HG03135 (cell line): ENCODE measurements around the gene HOXC9.

Experiments used
- ATAC-seq: cut with Tn5 transposase; IDR thresholded peaks from one replicate; pipeline ENCODE4 v1.9.1; 2021; ENCODE audit warnings: mild to moderate bottlenecking, moderate library complexity; ENCODE audit not compliant: unreplicated experiment

HOXC9 gene

DNA sequence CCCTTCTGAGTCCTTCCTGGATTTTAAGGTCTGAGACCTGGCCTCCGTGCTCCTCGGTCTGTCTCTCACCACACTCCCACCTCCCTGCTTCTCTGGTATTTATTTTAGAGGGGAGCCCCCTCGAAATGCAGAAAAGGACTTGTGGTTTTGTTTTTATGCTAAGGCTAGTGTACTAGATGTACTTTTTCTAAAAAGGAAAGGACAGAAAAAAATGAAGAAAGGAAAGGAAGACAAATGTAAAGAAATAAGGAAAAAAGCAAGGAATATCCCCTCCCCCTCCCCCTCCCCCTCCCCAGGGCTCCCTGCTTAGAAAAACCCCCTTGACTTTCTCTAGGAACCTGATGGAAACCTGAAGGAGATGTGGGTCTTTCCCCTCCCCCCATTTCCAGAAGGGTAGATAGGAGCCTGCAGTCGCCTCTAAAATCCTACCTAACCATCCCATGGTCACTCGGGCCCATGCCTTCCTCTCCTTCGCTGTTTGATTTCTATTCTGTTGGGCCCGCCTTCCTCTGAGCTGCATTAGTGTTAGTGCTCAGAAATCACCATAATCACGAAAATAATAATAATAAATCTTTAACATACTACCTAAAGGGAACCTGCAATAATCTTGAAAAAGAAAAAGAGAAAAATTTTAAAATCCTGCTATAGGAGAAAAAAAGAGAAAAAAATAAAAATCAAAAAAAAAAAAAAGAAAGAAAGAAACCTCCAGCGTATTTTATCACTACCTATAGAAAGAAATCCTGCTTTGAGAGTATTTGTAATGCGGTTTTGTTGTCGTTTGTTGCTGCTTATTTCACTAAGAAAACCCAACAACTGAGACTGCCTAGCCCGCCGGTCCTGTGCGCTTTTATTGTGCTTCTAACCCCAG lies 11.9 kb downstream of the HOXC9 start:
- no peak for ATAC-seq

DNA sequence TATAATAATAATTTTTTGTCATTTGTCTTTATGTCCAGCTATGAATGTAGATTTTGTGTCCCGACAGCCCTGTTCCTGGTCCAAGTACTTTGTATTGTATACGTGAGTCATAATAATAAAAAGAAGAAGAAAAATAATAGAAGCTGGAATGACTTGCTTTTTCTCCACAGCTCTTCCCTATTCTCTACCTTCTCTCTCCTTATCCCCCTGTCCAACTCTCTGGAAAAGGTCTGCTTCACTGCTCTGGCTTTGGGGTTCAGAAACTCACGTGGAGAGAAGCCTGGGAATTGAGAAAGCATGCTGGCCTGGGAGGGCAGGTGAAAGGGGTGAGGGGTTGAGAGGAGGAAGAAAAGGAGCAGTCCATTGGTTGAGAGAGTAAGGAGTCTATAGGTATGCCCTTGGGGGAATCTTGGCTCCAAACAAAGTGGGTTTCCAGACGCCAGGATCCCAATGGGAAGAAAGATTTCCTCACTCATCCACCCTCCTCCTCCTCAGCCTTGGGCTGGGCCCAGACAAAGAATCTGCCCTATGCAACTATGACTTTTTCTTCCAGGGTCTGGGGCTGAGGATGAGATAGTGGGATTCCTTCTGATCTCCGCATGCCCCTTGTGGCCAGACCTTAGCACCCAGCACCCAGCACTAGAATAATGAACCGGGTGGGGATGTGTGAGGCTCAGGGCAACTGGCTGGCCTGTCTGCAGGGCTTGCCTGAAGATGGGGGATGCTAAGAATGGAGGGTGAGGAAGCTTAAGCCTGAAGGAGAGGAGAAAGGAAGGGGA lies 12.9 kb downstream of the HOXC9 start:
- no peak for ATAC-seq

- ATAC-seq, result no peak
Observed at GRCh38 chr12:54014377-54015017, 14.5 kb downstream of the HOXC9 start.

- no peak for ATAC-seq
Observed at GRCh38 chr12:54015018-54015931, 15.3 kb downstream of the HOXC9 start.

DNA sequence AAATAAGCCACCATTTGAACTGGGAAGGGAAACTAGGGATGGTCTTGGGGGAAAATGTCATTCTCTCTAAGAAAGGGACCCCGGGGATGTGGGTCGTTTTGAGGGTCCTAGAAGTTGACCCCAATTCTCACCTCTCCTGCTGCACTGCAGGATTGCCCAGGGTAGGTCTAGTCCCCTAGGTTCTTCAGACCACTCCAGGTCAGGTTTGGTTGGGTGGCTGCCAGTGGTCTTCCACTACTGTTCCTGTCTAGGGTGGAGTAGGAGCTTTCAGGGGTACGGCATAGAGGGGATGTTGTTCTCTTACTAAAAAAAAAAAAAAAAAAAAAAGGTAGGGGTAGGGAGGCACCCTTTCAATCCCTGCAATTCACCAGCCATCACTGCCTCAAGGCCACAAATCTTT lies 16.1 kb downstream of the HOXC9 start:
- ATAC-seq, result no peak

GRCh38 chr12:54016478-54016964 lies 16.6 kb downstream of the HOXC9 start:
- no peak for ATAC-seq

DNA sequence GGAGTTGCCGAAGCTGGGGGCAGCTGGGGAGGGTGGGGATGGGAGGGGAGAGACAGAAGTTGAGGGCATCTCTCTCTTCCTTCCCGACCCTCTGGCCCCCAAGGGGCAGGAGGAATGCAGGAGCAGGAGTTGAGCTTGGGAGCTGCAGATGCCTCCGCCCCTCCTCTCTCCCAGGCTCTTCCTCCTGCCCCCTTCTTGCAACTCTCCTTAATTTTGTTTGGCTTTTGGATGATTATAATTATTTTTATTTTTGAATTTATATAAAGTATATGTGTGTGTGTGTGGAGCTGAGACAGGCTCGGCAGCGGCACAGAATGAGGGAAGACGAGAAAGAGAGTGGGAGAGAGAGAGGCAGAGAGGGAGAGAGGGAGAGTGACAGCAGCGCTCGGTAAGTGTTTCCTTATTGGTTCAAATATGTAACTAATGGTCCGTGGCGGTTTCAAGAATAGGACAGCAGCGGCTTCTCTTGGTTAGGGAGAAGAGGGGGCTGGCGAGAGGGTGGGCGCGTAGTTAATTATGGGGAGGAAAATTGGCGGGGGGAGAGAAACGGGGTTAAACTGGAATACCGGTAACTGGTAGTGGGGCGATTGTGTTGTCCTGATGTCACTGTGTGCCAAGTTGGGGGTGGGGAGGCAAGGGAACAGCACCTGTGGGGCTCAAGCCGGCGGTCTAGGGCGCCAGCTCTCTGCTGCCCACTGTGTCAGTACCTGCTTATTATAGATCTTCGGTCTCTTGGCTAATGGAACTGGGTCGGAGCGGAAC lies 17.2 kb downstream of the HOXC9 start:
- ATAC-seq, result peak; percentile 21

- ATAC-seq, result peak; percentile 70
Observed at GRCh38 chr12:54017878-54018467, 18.0 kb downstream of the HOXC9 start.

GRCh38 chr12:54018468-54018984 lies 18.6 kb downstream of the HOXC9 start:
- no peak for ATAC-seq

DNA sequence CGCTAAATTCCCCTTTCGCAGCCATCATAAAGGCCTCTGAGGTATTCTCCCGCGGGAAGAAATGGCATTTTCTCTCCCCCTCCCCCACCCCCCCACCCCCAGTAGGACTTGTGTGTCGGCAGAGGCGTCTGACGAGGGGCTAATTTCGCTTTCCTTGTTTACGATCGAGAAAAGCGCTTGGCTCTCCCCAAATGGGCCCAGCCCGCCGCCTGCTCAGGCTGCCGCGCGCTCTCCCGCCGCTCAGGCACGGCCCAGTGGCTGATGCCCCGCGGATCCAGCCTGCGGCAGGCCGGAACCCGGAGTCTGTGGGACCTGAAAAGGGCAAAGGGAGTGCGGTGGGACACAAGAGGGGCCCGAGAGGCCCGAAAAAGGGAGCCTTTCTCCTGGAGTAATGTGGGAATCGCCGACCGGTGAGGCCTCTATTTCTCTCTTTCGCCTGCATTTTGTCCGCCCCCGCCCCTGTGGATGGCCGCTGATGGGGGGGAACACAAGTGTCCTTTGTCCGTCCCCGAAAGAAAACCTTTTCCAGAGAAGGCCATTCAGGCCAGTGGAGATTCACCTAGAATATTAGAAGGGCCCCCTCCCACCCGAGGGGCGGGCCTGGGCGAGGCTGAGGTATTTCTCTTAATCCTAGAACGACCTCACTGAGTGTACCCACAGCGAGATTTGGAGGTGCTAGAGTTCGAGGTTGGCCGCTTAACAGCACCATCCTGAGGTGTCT lies 19.3 kb downstream of the HOXC9 start:
- no peak for ATAC-seq

GRCh38 chr12:54019924-54020590 lies 20.1 kb downstream of the HOXC9 start:
- ATAC-seq, result no peak

GRCh38 chr12:54020591-54021405 lies 20.8 kb downstream of the HOXC9 start:
- ATAC-seq, result no peak

DNA sequence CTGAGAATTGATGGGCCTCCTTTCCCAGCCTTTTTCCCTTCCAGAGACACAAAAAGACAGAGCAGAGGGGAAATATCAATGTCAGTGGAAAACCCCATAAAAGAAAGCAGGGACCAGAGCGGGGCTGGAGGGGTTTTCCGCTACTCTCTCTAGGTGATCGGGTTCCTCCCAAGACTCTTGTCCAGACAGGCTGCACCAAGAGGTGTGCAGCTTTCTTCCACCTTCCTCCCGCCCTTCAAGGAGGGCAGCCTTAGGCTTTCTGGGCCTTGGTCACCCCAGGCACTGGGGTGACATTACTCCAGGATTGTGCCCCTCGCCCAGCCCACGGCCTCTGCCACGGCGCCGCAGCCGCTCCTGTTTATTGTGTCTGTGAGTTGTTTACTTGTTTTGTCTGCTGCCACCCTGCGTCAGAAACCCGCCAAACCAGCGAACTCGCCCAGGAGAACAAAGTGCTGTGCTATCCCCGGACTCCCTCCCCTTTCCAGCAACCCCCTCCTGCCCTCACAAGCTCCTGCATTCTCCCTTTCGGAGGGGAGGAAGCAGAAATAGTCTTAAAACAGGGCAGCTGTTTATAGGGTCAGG lies 21.6 kb downstream of the HOXC9 start:
- no peak for ATAC-seq

DNA sequence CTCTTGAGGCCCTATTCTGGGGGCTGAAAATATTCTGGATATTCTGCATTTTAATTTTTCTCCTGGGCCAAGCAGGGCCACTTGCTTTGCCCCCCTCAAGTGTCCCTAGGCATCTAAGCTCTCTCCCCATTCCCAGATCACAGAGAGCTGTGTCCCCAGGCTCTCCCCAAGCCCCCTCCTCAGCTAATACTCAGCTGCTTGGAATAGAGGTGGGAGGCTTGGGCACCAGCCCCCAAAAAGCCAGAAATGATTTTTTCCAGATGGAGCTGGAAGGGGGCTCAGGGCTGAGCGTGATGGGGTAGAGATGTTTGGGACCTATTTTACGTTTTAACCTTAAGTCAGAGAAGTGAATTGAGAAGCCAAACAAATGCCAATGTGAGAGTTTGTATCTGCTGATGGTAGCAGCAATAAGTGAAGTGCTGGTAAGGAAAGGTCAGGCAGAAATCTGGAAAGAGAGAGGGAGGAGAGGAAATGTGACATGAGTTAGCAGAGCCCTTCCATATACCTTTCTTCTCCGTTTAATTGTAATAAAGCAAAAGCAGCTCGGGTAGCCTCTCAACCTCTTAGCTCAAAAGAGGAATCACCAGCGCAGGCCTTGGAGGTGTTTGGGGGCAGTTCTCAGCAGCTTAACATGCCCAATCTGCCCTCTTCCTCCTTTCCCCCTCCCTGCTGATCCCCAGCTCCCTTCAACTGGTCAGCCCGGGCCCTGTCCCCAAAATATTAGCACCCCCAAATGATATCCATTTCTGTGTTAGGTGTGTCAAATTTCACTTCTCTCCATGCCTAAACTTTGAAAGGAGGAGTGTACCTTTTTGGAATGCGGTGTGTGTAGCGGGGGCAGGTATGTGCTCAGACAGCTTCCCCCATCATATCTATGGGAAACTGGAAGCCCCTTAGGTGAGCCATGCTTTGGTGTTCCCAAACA lies 23.3 kb downstream of the HOXC9 start:
- ATAC-seq, result no peak

GRCh38 chr12:54024127-54024526 lies 24.2 kb downstream of the HOXC9 start:
- no peak for ATAC-seq
